Measurements from ENCODE around the gene CFB. TPM values are rescaled to one million over a fixed set of nuclear protein-coding genes. Genes with fewer than 3 reads are reported as not detected.

Gene CFB
- total RNA-seq, 1 donor from 2014 or later = 13.8 TPM

GRCh38 chr6:31965700-31966099 lies 19.8 kb downstream of the CFB start:
- Histone ChIP-seq H3K36me3 (ENCODE audit: control insufficient read depth, insufficient read depth, low read length) (peaks cover 4% of the 10 kb centered on the region), H3K27me3 (ENCODE audit: control insufficient read depth, insufficient read depth, low read length) (no peaks in the 10 kb centered on the region), H3K4me3 (ENCODE audit: low read depth, low read length) (no peak overlapping the region)
- no peak for DNase-seq (ENCODE audit: low read depth)
- no peak for TF ChIP-seq CTCF (IDR thresholded peaks at IDR 0.05; ENCODE audit: insufficient read depth, low read length, poor library complexity, severe bottlenecking)

- no peak for DNase-seq (ENCODE audit: low read depth)
- Histone ChIP-seq H3K27me3 (ENCODE audit: control insufficient read depth, insufficient read depth, low read length) (no peaks in the 10 kb centered on the region), H3K36me3 (ENCODE audit: control insufficient read depth, insufficient read depth, low read length) (peaks cover 4% of the 10 kb centered on the region), H3K4me3 (ENCODE audit: low read depth, low read length) (no peak overlapping the region)
- TF ChIP-seq CTCF (IDR thresholded peaks at IDR 0.05; ENCODE audit: insufficient read depth, low read length, poor library complexity, severe bottlenecking) = no peak
Observed at GRCh38 chr6:31966506-31966905, 20.6 kb downstream of the CFB start.

GRCh38 chr6:31966997-31967925 lies 21.4 kb downstream of the CFB start:
- Histone ChIP-seq H3K4me3 (ENCODE audit: low read depth, low read length) (no peak overlapping the region), H3K27me3 (ENCODE audit: control insufficient read depth, insufficient read depth, low read length) (no peaks in the 10 kb centered on the region), H3K36me3 (ENCODE audit: control insufficient read depth, insufficient read depth, low read length) (peaks cover 4% of the 10 kb centered on the region)
- no peak for DNase-seq (ENCODE audit: low read depth)
- no peak for TF ChIP-seq CTCF (IDR thresholded peaks at IDR 0.05; ENCODE audit: insufficient read depth, low read length, poor library complexity, severe bottlenecking)

GRCh38 chr6:31967926-31968320 lies 22.0 kb downstream of the CFB start:
- H3K27me3 ChIP-seq (ENCODE audit: control insufficient read depth, insufficient read depth, low read length) = no peaks in the 10 kb centered on the region
- TF ChIP-seq CTCF (IDR thresholded peaks at IDR 0.05; ENCODE audit: insufficient read depth, low read length, poor library complexity, severe bottlenecking) = no peak
- no peak overlapping the region for H3K4me3 ChIP-seq (ENCODE audit: low read depth, low read length)
- H3K36me3 ChIP-seq (ENCODE audit: control insufficient read depth, insufficient read depth, low read length) = peaks cover 4% of the 10 kb centered on the region
- no peak for DNase-seq (ENCODE audit: low read depth)

- peaks cover 4% of the 10 kb centered on the region for H3K36me3 ChIP-seq (ENCODE audit: control insufficient read depth, insufficient read depth, low read length)
- no peak for TF ChIP-seq CTCF (IDR thresholded peaks at IDR 0.05; ENCODE audit: insufficient read depth, low read length, poor library complexity, severe bottlenecking)
- DNase-seq (ENCODE audit: low read depth) = no peak
Observed at GRCh38 chr6:31968326-31968725, 22.4 kb downstream of the CFB start.

More at GRCh38 chr6:31968326-31968725, 22.4 kb downstream of the CFB start:
- Histone ChIP-seq H3K4me3 (ENCODE audit: low read depth, low read length) (no peak overlapping the region), H3K27me3 (ENCODE audit: control insufficient read depth, insufficient read depth, low read length) (no peaks in the 10 kb centered on the region)
